NCI-H1092 (cell line): ENCODE results near the gene ETS1.

Experiments
- DNase-seq: peaks from one replicate; lab custom pipeline; 2025; lab: John Stamatoyannopoulos, UW

The ETS1 gene

GRCh38 chr11:128480066-128480465 is 107.3 kb downstream of the ETS1 start:
- no peak for DNase-seq

- DNase-seq: no peak
These were observed 108.2 kb downstream of the ETS1 start for GRCh38 chr11:128479144-128479543.

GRCh38 chr11:128478305-128478704 is 109.1 kb downstream of the ETS1 start:
- no peak for DNase-seq

GRCh38 chr11:128477811-128478210 is 109.5 kb downstream of the ETS1 start:
- no peak for DNase-seq

GRCh38 chr11:128477278-128477677 is 110.1 kb downstream of the ETS1 start:
- DNase-seq: no peak

GRCh38 chr11:128476729-128477128 is 110.6 kb downstream of the ETS1 start:
- no peak for DNase-seq

- no peak for DNase-seq
These were observed 111.3 kb downstream of the ETS1 start for GRCh38 chr11:128476049-128476448.

- no peak for DNase-seq
These were observed 113.1 kb downstream of the ETS1 start for GRCh38 chr11:128474036-128474874.

- no peak for DNase-seq
These were observed 113.7 kb downstream of the ETS1 start for GRCh38 chr11:128473636-128474035.

GRCh38 chr11:128472128-128473089 is 114.9 kb downstream of the ETS1 start:
- DNase-seq: no peak

GRCh38 chr11:128471138-128471661 is 116.2 kb downstream of the ETS1 start:
- DNase-seq: no peak

GRCh38 chr11:128470081-128470480 is 117.3 kb downstream of the ETS1 start:
- no peak for DNase-seq

GRCh38 chr11:128469220-128469619 is 118.1 kb downstream of the ETS1 start:
- DNase-seq: no peak

- DNase-seq: no peak
These were observed 119.2 kb downstream of the ETS1 start for GRCh38 chr11:128468111-128468510.

GRCh38 chr11:128467610-128468041 is 119.7 kb downstream of the ETS1 start:
- no peak for DNase-seq

GRCh38 chr11:128467041-128467440 is 120.3 kb downstream of the ETS1 start:
- no peak for DNase-seq

- DNase-seq: no peak
These were observed 121.2 kb downstream of the ETS1 start for GRCh38 chr11:128465946-128466705.

- DNase-seq: no peak
These were observed 121.8 kb downstream of the ETS1 start for GRCh38 chr11:128465531-128465930.

- DNase-seq: no peak
These were observed 122.4 kb downstream of the ETS1 start for GRCh38 chr11:128464878-128465450.

GRCh38 chr11:128463979-128464378 is 123.4 kb downstream of the ETS1 start:
- no peak for DNase-seq

GRCh38 chr11:128463371-128463829 is 124.0 kb downstream of the ETS1 start:
- DNase-seq: no peak
